ENCODE results near the gene HCRTR1. TPM values are rescaled to one million over a fixed set of nuclear protein-coding genes. Genes with fewer than 3 reads are reported as not detected.

HCRTR1 gene
- total RNA-seq, 4 donors from 2014 or later, result 1.7 TPM; not detected in 3

DNA sequence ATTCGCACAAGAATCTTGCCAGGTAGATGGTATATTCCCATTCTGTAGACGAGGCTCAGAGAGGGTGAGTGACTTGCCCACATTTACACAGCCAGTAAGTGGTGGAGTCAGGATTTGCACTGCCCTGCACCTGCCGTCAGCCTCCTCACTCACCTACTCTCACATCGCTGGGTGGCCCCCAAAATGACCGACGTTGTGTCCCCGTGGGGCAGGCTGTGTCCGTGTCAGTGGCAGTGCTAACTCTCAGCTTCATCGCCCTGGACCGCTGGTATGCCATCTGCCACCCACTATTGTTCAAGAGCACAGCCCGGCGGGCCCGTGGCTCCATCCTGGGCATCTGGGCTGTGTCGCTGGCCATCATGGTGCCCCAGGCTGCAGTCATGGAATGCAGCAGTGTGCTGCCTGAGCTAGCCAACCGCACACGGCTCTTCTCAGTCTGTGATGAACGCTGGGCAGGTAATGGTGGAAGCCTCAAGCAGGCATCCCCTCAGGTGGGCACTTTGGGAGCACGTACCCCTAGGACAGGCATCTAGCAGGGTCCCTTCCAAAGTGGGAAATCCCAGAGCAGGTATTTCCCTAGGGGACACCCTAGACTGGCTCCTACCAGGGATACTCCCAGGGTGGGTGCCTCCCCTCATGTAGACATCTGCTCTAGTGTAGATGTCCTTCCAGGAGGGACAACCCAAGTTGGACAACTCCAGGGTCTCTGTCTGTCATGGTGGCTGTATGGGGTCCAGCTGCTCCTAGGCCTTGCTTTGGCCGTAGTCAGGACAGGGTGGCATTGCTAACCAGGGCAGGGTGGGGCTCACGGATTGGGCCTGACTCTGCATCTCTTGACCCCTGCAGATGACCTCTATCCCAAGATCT is 3.4 kb downstream of the HCRTR1 start:
- TF ChIP-seq, protein P1, sequence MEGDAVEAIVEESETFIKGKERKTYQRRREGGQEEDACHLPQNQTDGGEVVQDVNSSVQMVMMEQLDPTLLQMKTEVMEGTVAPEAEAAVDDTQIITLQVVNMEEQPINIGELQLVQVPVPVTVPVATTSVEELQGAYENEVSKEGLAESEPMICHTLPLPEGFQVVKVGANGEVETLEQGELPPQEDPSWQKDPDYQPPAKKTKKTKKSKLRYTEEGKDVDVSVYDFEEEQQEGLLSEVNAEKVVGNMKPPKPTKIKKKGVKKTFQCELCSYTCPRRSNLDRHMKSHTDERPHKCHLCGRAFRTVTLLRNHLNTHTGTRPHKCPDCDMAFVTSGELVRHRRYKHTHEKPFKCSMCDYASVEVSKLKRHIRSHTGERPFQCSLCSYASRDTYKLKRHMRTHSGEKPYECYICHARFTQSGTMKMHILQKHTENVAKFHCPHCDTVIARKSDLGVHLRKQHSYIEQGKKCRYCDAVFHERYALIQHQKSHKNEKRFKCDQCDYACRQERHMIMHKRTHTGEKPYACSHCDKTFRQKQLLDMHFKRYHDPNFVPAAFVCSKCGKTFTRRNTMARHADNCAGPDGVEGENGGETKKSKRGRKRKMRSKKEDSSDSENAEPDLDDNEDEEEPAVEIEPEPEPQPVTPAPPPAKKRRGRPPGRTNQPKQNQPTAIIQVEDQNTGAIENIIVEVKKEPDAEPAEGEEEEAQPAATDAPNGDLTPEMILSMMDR (IDR thresholded peaks at IDR 0.05; ENCODE audit: low read depth), result no peak

DNA sequence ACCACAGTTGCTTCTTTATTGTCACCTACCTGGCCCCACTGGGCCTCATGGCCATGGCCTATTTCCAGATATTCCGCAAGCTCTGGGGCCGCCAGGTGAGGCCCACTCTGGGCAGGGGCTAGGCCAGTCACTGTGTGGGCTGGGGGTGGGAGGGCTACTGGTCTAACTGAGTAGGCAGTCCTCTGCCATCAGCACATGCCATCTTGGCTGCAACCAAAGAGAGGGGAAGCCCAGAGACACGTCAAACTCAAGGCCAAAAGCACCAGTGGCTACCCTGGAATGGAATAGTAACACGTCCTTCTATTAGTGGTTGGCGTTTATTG is 4.0 kb downstream of the HCRTR1 start:
- TF ChIP-seq, protein P1 (IDR thresholded peaks at IDR 0.05; ENCODE audit: low read depth), result no peak

DNA sequence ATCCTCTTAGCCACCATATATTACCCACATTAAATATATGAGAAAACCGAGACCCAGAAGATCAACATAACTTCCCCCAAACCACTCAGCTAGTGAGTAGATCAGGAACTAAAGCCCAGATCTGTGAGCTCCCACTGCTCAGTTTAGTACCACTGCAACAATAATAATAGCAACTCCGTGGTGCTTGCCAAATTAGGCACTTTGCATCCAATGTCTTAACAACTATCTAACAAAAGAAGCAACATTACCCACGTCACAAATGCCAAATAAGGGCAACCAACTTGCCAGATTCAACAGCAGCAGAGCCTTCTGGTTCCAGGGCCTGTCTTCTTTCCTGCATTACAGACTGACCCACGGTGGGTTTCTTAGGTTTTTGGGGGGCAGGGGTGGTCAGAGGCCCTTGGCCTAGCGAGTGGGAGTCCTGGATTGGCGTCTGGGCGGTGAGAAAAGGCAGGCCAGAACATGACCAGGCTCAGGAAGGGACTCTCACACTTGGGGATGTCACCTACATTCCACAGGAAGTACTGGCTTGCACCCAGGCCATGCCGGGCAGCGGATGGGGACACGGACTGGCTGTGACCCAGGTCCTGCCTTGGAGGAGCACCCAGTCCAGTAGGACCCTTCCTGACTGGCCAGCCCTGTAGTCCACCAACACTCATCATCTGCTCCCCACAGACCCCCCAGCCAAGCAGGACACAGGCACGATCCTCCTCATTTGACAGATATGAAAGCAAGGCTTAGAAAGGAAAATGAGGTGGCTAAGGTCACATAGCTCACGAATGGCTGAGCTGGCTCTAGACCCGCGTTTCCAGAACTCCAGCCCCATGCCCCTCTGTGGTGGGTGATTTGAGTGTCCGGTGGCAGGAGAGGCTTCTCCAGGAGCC is 4.6 kb downstream of the HCRTR1 start:
- TF ChIP-seq, protein P1 (IDR thresholded peaks at IDR 0.05; ENCODE audit: low read depth), result no peak

DNA sequence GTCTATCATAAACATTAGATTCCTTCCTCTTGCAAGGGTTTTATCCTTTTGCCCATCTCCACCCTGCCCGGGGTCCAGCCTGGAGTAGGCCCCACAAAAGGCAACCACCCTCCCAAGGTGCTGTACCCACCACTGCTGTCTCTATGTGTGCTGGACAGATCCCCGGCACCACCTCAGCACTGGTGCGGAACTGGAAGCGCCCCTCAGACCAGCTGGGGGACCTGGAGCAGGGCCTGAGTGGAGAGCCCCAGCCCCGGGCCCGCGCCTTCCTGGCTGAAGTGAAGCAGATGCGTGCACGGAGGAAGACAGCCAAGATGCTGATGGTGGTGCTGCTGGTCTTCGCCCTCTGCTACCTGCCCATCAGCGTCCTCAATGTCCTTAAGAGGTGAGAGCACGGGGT is 5.9 kb downstream of the HCRTR1 start:
- TF ChIP-seq, protein P1 (IDR thresholded peaks at IDR 0.05; ENCODE audit: low read depth), result no peak

DNA sequence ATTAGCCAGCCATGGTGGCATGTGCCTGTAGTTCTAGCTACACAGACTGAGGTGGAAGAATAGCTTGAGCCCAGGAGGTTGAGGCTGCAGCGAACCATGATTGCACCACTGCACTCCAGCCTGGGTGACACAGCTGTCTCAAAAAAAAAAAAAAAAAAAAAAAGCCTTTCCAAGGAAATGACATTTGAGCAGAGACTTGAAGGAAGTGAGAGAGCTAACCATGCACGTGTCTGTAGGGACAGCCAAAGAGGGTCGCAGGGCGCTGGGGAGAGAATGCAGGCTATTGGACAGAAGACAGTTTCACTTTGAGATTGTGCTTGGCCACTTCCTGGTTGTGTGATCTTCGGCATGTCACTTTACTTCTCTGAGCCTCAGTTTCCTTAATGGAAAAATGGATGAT is 6.8 kb downstream of the HCRTR1 start:
- TF ChIP-seq, protein P1 (IDR thresholded peaks at IDR 0.05; ENCODE audit: low read depth), result no peak

DNA sequence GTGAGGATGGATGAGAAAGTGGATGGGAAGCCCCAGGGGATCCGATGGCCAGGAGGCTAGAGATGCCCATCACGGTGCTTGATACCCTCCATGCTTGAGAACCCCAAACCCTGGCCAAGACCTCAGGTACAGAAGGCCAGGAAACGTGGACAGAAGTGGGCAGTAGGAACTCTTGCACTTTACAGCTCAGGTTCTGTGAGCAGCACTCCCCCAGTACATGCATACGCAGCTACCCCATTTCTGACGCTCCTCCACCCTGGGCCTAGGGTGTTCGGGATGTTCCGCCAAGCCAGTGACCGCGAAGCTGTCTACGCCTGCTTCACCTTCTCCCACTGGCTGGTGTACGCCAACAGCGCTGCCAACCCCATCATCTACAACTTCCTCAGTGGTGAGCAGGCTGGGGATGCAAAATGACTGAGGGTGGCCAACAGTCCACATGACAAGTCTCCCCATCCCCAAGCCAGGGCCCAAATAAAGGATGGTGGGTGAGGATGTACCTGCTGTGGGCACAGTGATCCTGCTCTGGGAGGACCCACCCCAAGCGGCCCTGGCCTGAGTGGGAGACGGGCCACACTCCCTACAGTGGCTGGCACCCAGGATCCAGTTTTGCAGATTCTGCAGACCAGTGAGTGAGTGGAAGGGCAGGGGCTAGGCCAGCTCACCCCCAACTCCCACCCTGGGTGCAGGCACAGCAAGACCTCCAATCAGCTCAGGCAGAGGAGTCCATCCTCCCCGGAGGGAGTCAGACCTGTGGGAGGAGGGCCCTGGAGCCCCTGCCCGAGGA is 7.4 kb downstream of the HCRTR1 start:
- TF ChIP-seq, protein P1 (IDR thresholded peaks at IDR 0.05; ENCODE audit: low read depth), result no peak
